Measurements from ENCODE around the gene MUC3A. TPM values are rescaled to one million over a fixed set of nuclear protein-coding genes. Genes with fewer than 3 reads are reported as not detected.

MUC3A gene
- total and polyA plus RNA-seq, 2 of the 8 experiments (the other 6 are each of a cell fraction or from before 2014, with no cell fraction given): 15.4 to 43.9 TPM

- no peak for DNase-seq (ENCODE audit: low read depth in 1 of 2, low spot score in 2 of 2)
- no peak for FAIRE-seq
- no peak overlapping the region for H2BK120ac ChIP-seq (replicated peaks; ENCODE audit: low read depth, low read length)
- 76% methylated on average over 5 of the region's 5 CpGs; no CpG with 5 or more reads in 1 of the 2 experiments for WGBS, 2 experiments (ENCODE audit: extremely low coverage in 1 of 2, insufficient coverage in 1 of 2, insufficient read length in 1 of 2, insufficient replicate concordance in 2 of 2, low coverage in 1 of 2, low lambda C conversion rate in 2 of 2, missing lambda C conversion rate in 1 of 2)
- no peak overlapping the region for H2AK5ac ChIP-seq (ENCODE audit: low read depth, low read length)
- no peak overlapping the region for H3K14ac ChIP-seq (ENCODE audit: insufficient read length)
- no peak overlapping the region for H2BK20ac ChIP-seq (ENCODE audit: low read length)
- no peak overlapping the region for H2BK15ac ChIP-seq (ENCODE audit: low read length)
- H3K27me3 ChIP-seq (replicated peaks in 1 of 4; ENCODE audit: control insufficient read depth in 3 of 4, extremely low read depth in 1 of 4, insufficient read depth in 3 of 4, low read length in 3 of 4): peaks cover 0 to 5% (median 2%) of the 10 kb centered on the region in 4 experiments; a peak in 3 of 7 replicates
- no peak overlapping the region for H4K5ac ChIP-seq (ENCODE audit: insufficient read length, low read depth, low read length)
- H3K27ac ChIP-seq (ENCODE audit: low read depth, low read length): no peak overlapping the region
- H2BK5ac ChIP-seq (ENCODE audit: low read depth, low read length): no peak overlapping the region
- H3K23ac ChIP-seq (ENCODE audit: insufficient read length): no peak overlapping the region
- no peaks in the 10 kb centered on the region for H3K79me2 ChIP-seq (ENCODE audit: control insufficient read depth in 1 of 2, insufficient read depth in 2 of 2, low read length in 2 of 2)
- H4K20me1 ChIP-seq (replicated peaks in 1 of 2; ENCODE audit: control insufficient read depth in 1 of 2, insufficient read depth in 2 of 2, low read length in 2 of 2): no peaks in the 10 kb centered on the region
- H2AFZ ChIP-seq (ENCODE audit: low read length): no peak overlapping the region
- H3K23me2 ChIP-seq (ENCODE audit: low read depth, low read length): no peaks in the 10 kb centered on the region
- peaks cover 0 to 2% (median 0%) of the 10 kb centered on the region in 4 experiments; a peak in 2 of 7 replicates for H3K4me1 ChIP-seq (replicated peaks in 1 of 4; ENCODE audit: control insufficient read depth in 3 of 4, insufficient read depth in 4 of 4, low read length in 3 of 4)
- ChIA-PET CTCF (ENCODE audit: partially characterized antibody) (interaction anchor here (0.6 to 3.0 kb wide), 5 partner anchors 14 to 175 kb away, joined by 3 to 13 read pairs (median 4); no protein-coding TSS in a partner anchor), POLR2A (ENCODE audit: partially characterized antibody) (no interaction called here)
- H3K4ac ChIP-seq (replicated peaks; ENCODE audit: insufficient read length, low read depth, low read length): no peak overlapping the region
- H3K79me1 ChIP-seq (ENCODE audit: low read depth, low read length): no peaks in the 10 kb centered on the region
- no peaks in the 10 kb centered on the region for H3K36me3 ChIP-seq (ENCODE audit: control insufficient read depth in 2 of 4, insufficient read depth in 4 of 4, low read length in 3 of 4)
- H4K8ac ChIP-seq (ENCODE audit: extremely low read depth, insufficient read depth, low read length): no peak overlapping the region
- no peaks in the 10 kb centered on the region for H3K9me3 ChIP-seq (ENCODE audit: insufficient read depth in 2 of 2, low read depth in 1 of 2, low read length in 1 of 2)
- no peak overlapping the region for H4K91ac ChIP-seq (replicated peaks; ENCODE audit: insufficient read length, low read length)
- no peak overlapping the region for H3K4me3 ChIP-seq (ENCODE audit: extremely low read depth in 1 of 4, insufficient read depth in 2 of 4, low read depth in 3 of 4, low read length in 4 of 4)
- no peak overlapping the region for H2BK12ac ChIP-seq (ENCODE audit: low read depth, low read length)
- no peak overlapping the region for H3K9ac ChIP-seq (replicated peaks in 1 of 4; ENCODE audit: extremely low read depth in 1 of 4, low read depth in 3 of 4, low read length in 3 of 4)
- H3K4me2 ChIP-seq (ENCODE audit: insufficient read depth in 1 of 2, low read depth in 2 of 2, low read length in 2 of 2): no peak overlapping the region
- H3K18ac ChIP-seq (ENCODE audit: extremely low read depth, low read length): no peak overlapping the region
- H3K56ac ChIP-seq (replicated peaks; ENCODE audit: insufficient read length, low read depth, low read length): no peak overlapping the region
- TF ChIP-seq SUZ12 (IDR thresholded peaks at IDR 0.05; ENCODE audit: low read length) (no peak), CHD1 (IDR thresholded peaks at IDR 0.05; ENCODE audit: low read depth, low read length) (no peak), BACH1 (IDR thresholded peaks at IDR 0.05; ENCODE audit: low read length) (no peak), EP300 (IDR thresholded peaks at IDR 0.05; ENCODE audit: borderline replicate concordance in 1 of 2, low read depth in 2 of 2, low read length in 2 of 2) (no peak), CBX5 (IDR thresholded peaks at IDR 0.05; ENCODE audit: low read depth, low read length) (no peak), POLR2A (IDR thresholded peaks at IDR 0.05; ENCODE audit: control extremely low read depth in 1 of 2, low read depth in 2 of 2, low read length in 2 of 2) (no peak), ATF3 (IDR thresholded peaks at IDR 0.05; ENCODE audit: insufficient read depth, low read depth, low read length) (no peak), SAP30 (IDR thresholded peaks at IDR 0.05; ENCODE audit: insufficient read depth, insufficient replicate concordance, low read length) (no peak), ZNF274 (IDR thresholded peaks at IDR 0.05; ENCODE audit: borderline replicate concordance, extremely low read depth, low read length) (no peak), RBBP5 (IDR thresholded peaks at IDR 0.05; ENCODE audit: borderline replicate concordance, low read depth, low read length) (no peak), EGR1 (IDR thresholded peaks at IDR 0.05; ENCODE audit: borderline replicate concordance, low read depth, low read length) (no peak), SIRT6 (IDR thresholded peaks at IDR 0.05; ENCODE audit: low read length) (no peak), RNF2 (IDR thresholded peaks at IDR 0.05; ENCODE audit: borderline replicate concordance, low read depth, low read length, missing control alignments, poor library complexity, severe bottlenecking) (no peak), TAF7 (optimal IDR thresholded peaks at IDR 0.05; ENCODE audit: borderline replicate concordance, low read depth, low read length) (no peak)
These were observed 47.4 kb upstream of the MUC3A start for GRCh38 chr7:100901921-100902332.

Measured in H1 (cell line).